Mesenchymal stem cell (in vitro differentiated cells and primary cell): Measurements from ENCODE around the gene AIDA.

Experiments used
- DNase-seq: peaks from one replicate; pipeline ENCODE4 v3.0.0-alpha.2; 2013
- H2AFZ ChIP-seq: one replicate; pipeline ENCODE4 v1.6.1; 2013; ENCODE audit warnings: low read depth, mild to moderate bottlenecking, control low read depth, inconsistent platforms, low read length, moderate library complexity
- H2AK5ac ChIP-seq: 2 replicates; pipeline ENCODE4 v1.6.1; 2013; ENCODE audit warnings: low read length, moderate library complexity, mild to moderate bottlenecking, inconsistent platforms; ENCODE audit not compliant: severe bottlenecking
- H2BK120ac ChIP-seq: one replicate; pipeline ENCODE4 v1.6.1; 2013; ENCODE audit warnings: low read depth, mild to moderate bottlenecking, inconsistent platforms, low read length, moderate library complexity
- H2BK12ac ChIP-seq, 2 experiments: one replicate each; pipeline ENCODE4 v1.6.1; 2013; ENCODE audit warnings: inconsistent platforms in 2 of 2, low read length in 2 of 2, mild to moderate bottlenecking in 2 of 2, moderate library complexity in 2 of 2, control low read depth in 1 of 2
- H2BK15ac ChIP-seq: one replicate; pipeline ENCODE4 v1.6.1; 2013; ENCODE audit warnings: mild to moderate bottlenecking, low read depth, inconsistent platforms; ENCODE audit not compliant: poor library complexity, severe bottlenecking
- H2BK5ac ChIP-seq: 2 replicates; pipeline ENCODE4 v1.6.1; 2013; ENCODE audit warnings: low read depth, mild to moderate bottlenecking, low read length, control low read depth, inconsistent platforms; ENCODE audit not compliant: poor library complexity, severe bottlenecking
- H3K14ac ChIP-seq, 2 experiments: one replicate each; pipeline ENCODE4 v1.6.1; 2013; ENCODE audit warnings: inconsistent platforms in 2 of 2, low read length in 2 of 2, control low read depth in 1 of 2, mild to moderate bottlenecking in 1 of 2, moderate library complexity in 1 of 2
- H3K18ac ChIP-seq, 2 experiments: one replicate each; pipeline ENCODE4 v1.6.1; 2013; ENCODE audit warnings: inconsistent platforms in 2 of 2, low read length in 2 of 2, control low read depth in 1 of 2, low read depth in 1 of 2, mild to moderate bottlenecking in 1 of 2
- H3K23ac ChIP-seq, 2 experiments: one replicate each; pipeline ENCODE4 v1.6.1; 2013; ENCODE audit warnings: inconsistent platforms in 2 of 2, low read length in 2 of 2, mild to moderate bottlenecking in 2 of 2, moderate library complexity in 2 of 2, control low read depth in 1 of 2
- H3K27ac ChIP-seq: 2 replicates; pipeline ENCODE4 v1.5.1; 2013; ENCODE audit warnings: mild to moderate bottlenecking, moderate library complexity, low read length, control low read depth, inconsistent platforms; ENCODE audit not compliant: poor library complexity, severe bottlenecking
- H3K27me3 ChIP-seq, 2 experiments: 2 replicates each; pipeline versions ENCODE4 v1.6.1 to v1.7.0; 2013; ENCODE audit warnings: low read length in 2 of 2, mild to moderate bottlenecking in 2 of 2, moderate library complexity in 2 of 2, control low read depth in 1 of 2, inconsistent platforms in 1 of 2; ENCODE audit not compliant: control insufficient read depth in 1 of 2, insufficient read depth in 1 of 2
- H3K36me3 ChIP-seq, 2 experiments: 2 replicates each; pipeline versions ENCODE4 v1.6.1 to v1.7.0; 2013; ENCODE audit warnings: low read length in 2 of 2, control low read depth in 1 of 2, inconsistent platforms in 1 of 2, low read depth in 1 of 2, mild to moderate bottlenecking in 1 of 2; ENCODE audit not compliant: insufficient read depth in 2 of 2, control insufficient read depth in 1 of 2
- H3K4ac ChIP-seq, 2 experiments: one replicate each; pipeline ENCODE4 v1.6.1; 2013; ENCODE audit warnings: inconsistent platforms in 2 of 2, low read length in 2 of 2, mild to moderate bottlenecking in 2 of 2, moderate library complexity in 2 of 2, control low read depth in 1 of 2, low read depth in 1 of 2
- H3K4me1 ChIP-seq: 2 replicates; pipeline ENCODE4 v1.6.1; 2013; ENCODE audit warnings: low read depth, low read length, control low read depth; ENCODE audit not compliant: control insufficient read depth, insufficient read depth
- H3K4me2 ChIP-seq: 2 replicates; pipeline ENCODE4 v1.6.1; 2013; ENCODE audit warnings: low read length, mild to moderate bottlenecking, inconsistent platforms; ENCODE audit not compliant: poor library complexity, severe bottlenecking
- H3K4me3 ChIP-seq, 2 experiments: 2 replicates each; pipeline versions ENCODE4 v1.5.1 to v1.7.0; 2013; ENCODE audit warnings: low read length in 2 of 2, mild to moderate bottlenecking in 2 of 2, control low read depth in 1 of 2, low read depth in 1 of 2; ENCODE audit not compliant: insufficient read depth in 1 of 2
- H3K79me1 ChIP-seq: replicated peaks from 2 replicates; pipeline ENCODE4 v1.6.1; 2013; ENCODE audit warnings: mild to moderate bottlenecking, control low read depth, low read length, inconsistent platforms; ENCODE audit not compliant: poor library complexity, severe bottlenecking
- H3K9ac ChIP-seq: 2 replicates; pipeline ENCODE4 v1.7.0; 2013; ENCODE audit warnings: mild to moderate bottlenecking, low read length, moderate library complexity
- H3K9me3 ChIP-seq: 2 replicates; pipeline ENCODE4 v1.7.0; 2013; ENCODE audit warnings: mild to moderate bottlenecking, low read length; ENCODE audit not compliant: control insufficient read depth
- H4K8ac ChIP-seq: one replicate; pipeline ENCODE4 v1.6.1; 2013; ENCODE audit warnings: inconsistent platforms, mild to moderate bottlenecking, low read length, moderate library complexity
- H4K91ac ChIP-seq: one replicate; pipeline ENCODE4 v1.6.1; 2013; ENCODE audit warnings: mild to moderate bottlenecking, low read length, inconsistent platforms
- WGBS: methylation state at CpG from one replicate; pipeline ENCODE4 v1.1.7; 2013; ENCODE audit warnings: mixed read lengths; 5-methylcytosine and 5-hydroxymethylcytosine counted together

The AIDA gene

GRCh38 chr1:222736470-222736869 lies 24.2 kb upstream of the AIDA start:
- Histone ChIP-seq H2BK5ac (no peak overlapping the region), H3K18ac (no peak overlapping the region), H2BK15ac (no peak overlapping the region), H3K79me1 (no peaks in the 10 kb centered on the region), H3K23ac (no peak overlapping the region), H3K4me2 (no peak overlapping the region), H3K4me3 (no peak overlapping the region), H3K27me3 (no peaks in the 10 kb centered on the region), H3K27ac (no peak overlapping the region), H3K4ac (no peak overlapping the region), H2BK12ac (no peak overlapping the region), H4K8ac (peak overlapping the region; percentile 72), H4K91ac (no peak overlapping the region), H3K36me3 (peaks cover 11 to 51% of the 10 kb centered on the region in 2 experiments), H2AFZ (no peak overlapping the region), H2BK120ac (no peak overlapping the region), H3K9me3 (no peaks in the 10 kb centered on the region), H3K9ac (no peak overlapping the region), H2AK5ac (no peak overlapping the region), H3K4me1 (peaks cover 6% of the 10 kb centered on the region), H3K14ac (no peak overlapping the region)
- no peak for DNase-seq
- 95% methylated on average over 2 of the region's 5 CpGs for WGBS

- no peak overlapping the region for H4K8ac ChIP-seq
- DNase-seq: no peak
- no peak overlapping the region for H2BK15ac ChIP-seq
- H2AK5ac ChIP-seq: no peak overlapping the region
- H3K4me1 ChIP-seq: peaks cover 6% of the 10 kb centered on the region
- H3K14ac ChIP-seq: no peak overlapping the region
- H3K36me3 ChIP-seq: peaks cover 14 to 68% of the 10 kb centered on the region in 2 experiments
- H3K9me3 ChIP-seq: no peaks in the 10 kb centered on the region
- no peak overlapping the region for H2BK5ac ChIP-seq
- H3K4ac ChIP-seq: no peak overlapping the region
- H2AFZ ChIP-seq: no peak overlapping the region
- no peak overlapping the region for H3K4me2 ChIP-seq
- no peak overlapping the region for H3K9ac ChIP-seq
- no peak overlapping the region for H2BK12ac ChIP-seq
- H2BK120ac ChIP-seq: no peak overlapping the region
- no peaks in the 10 kb centered on the region for H3K27me3 ChIP-seq
- no peak overlapping the region for H4K91ac ChIP-seq
- no peak overlapping the region for H3K27ac ChIP-seq
- peaks cover 2% of the 10 kb centered on the region for H3K79me1 ChIP-seq
- WGBS: no CpG with 5 or more reads among the region's 1 CpG
- no peak overlapping the region for H3K18ac ChIP-seq
- no peak overlapping the region for H3K4me3 ChIP-seq
- no peak overlapping the region for H3K23ac ChIP-seq
Measured at GRCh38 chr1:222734740-222735139, 22.4 kb upstream of the AIDA start.

- no peak overlapping the region for H2AFZ ChIP-seq
- no peak overlapping the region for H3K18ac ChIP-seq
- H3K9me3 ChIP-seq: no peaks in the 10 kb centered on the region
- no peak overlapping the region for H4K91ac ChIP-seq
- H4K8ac ChIP-seq: no peak overlapping the region
- no peak overlapping the region for H3K27ac ChIP-seq
- no peak overlapping the region for H3K23ac ChIP-seq
- no peak overlapping the region for H3K9ac ChIP-seq
- H2BK120ac ChIP-seq: no peak overlapping the region
- H3K79me1 ChIP-seq: peaks cover 2% of the 10 kb centered on the region
- no peaks in the 10 kb centered on the region for H3K27me3 ChIP-seq
- H2BK15ac ChIP-seq: no peak overlapping the region
- H3K4ac ChIP-seq: no peak overlapping the region
- no peak overlapping the region for H3K4me3 ChIP-seq
- 100% methylated on average over 1 of the region's 3 CpGs for WGBS
- H2BK12ac ChIP-seq: no peak overlapping the region
- H3K4me2 ChIP-seq: no peak overlapping the region
- H3K36me3 ChIP-seq: peaks cover 14 to 91% of the 10 kb centered on the region in 2 experiments
- peaks cover 6% of the 10 kb centered on the region for H3K4me1 ChIP-seq
- no peak for DNase-seq
- no peak overlapping the region for H2BK5ac ChIP-seq
- no peak overlapping the region for H3K14ac ChIP-seq
- no peak overlapping the region for H2AK5ac ChIP-seq
Measured at GRCh38 chr1:222732216-222733159, 20.2 kb upstream of the AIDA start.

- Histone ChIP-seq H3K79me1 (peaks cover 2% of the 10 kb centered on the region), H3K23ac (no peak overlapping the region), H3K9ac (no peak overlapping the region), H3K9me3 (no peaks in the 10 kb centered on the region), H2BK120ac (no peak overlapping the region), H3K27ac (no peak overlapping the region), H3K27me3 (no peaks in the 10 kb centered on the region), H2BK12ac (no peak overlapping the region), H2BK5ac (no peak overlapping the region), H3K18ac (no peak overlapping the region), H3K4me2 (no peak overlapping the region), H3K36me3 (peaks cover 16 to 99% of the 10 kb centered on the region in 2 experiments), H3K4me3 (no peak overlapping the region), H3K14ac (no peak overlapping the region), H3K4ac (no peak overlapping the region), H4K91ac (no peak overlapping the region), H3K4me1 (no peaks in the 10 kb centered on the region), H2BK15ac (no peak overlapping the region), H2AK5ac (no peak overlapping the region), H4K8ac (no peak overlapping the region), H2AFZ (no peak overlapping the region)
- DNase-seq: no peak
- WGBS: 98% methylated on average over 1 of the region's 1 CpG
Measured at GRCh38 chr1:222730866-222731265, 18.6 kb upstream of the AIDA start.
